HG02981 (cell line): ENCODE data around the gene ILKAP.

ENCODE experiments used
- ATAC-seq: cut with Tn5 transposase; IDR thresholded peaks from one replicate; pipeline ENCODE4 v1.9.1; 2021; ENCODE audit warnings: mild to moderate bottlenecking, moderate library complexity; ENCODE audit not compliant: unreplicated experiment

ILKAP gene

GRCh38 chr2:238166391-238167343, 36.8 kb downstream of the ILKAP start:
- no peak for ATAC-seq

DNA sequence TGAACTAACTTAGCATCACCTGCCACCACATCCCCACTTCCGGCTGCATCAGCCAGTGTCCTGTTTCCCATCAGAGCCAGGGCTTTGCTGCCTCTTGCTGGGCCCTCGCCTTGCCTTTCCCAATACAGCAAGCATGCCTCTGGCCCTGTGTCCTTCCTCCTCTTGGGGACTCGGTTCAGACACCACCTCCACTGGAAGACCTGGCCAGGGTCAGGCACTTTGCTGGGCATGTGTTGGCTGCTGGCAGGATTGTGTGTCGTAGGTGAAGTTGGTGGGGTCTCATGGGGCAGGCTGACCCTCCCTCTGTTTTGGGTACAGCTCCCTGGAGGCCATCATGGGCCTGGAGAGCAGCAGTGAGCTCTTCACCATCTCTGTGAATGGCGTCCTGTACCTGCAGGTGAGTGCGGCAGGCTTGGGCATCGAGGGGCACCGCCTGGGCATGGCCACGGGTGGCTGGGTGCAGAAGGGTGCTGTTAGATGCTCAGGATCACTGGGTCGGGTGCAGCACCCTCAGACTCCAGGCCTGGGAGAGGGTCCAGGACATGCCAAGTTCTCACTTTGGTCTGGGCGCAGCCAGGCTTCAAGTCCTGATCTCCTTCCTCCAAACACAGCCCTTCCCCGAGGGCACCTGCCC, 38.1 kb downstream of the ILKAP start:
- no peak for ATAC-seq

DNA sequence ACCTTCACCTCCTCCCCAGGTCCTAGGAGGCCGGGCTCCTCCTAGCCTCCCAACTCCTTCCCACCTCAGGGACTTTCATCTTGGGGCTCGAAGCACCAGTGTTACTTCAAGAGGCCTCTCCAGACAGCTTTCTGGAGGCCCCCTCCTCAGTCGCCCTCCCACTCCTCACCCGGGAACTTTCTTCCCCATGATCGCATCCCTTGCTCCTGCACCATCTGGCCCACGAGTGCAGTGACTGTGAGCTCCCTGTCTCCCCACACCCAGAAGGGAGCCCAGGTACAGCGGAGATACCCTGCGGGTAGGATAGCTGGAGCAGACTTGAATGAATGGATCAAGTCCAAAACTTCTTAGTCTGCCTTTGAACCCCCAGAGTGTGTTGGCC, 38.6 kb downstream of the ILKAP start:
- no peak for ATAC-seq

DNA sequence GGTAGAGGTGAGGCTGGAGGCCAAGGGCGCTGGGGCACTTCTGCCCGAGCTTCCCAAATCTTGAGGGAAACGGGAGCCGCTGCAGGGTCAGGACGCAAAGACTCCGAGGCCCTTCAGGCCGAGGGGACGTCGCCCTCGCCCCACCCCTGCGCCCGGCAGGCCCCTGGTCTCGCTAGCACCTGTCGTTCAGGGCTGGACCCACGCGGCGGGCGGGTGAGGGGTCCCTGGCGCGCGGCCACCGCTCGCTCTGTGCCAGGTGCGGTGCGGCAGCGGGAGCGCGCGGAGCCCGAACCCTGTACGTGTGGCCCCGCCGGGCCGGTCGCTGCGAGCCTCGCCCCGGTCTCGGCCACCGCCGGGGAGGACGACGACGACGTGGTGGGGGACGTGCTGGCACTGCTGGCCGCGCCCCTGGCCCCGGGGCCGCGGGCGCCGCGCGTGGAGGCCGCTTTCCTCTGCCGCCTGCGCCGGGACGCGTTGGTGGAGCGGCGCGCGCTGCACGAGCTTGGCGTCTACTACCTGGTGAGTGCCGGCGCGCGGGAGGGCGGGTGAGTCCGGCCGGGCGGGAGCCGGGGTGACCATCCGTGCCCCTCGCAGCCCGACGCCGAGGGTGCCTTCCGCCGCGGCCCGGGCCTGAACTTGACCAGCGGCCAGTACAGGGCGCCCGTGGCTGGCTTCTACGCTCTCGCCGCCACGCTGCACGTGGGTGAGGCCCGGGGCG, 39.9 kb downstream of the ILKAP start:
- no peak for ATAC-seq

DNA sequence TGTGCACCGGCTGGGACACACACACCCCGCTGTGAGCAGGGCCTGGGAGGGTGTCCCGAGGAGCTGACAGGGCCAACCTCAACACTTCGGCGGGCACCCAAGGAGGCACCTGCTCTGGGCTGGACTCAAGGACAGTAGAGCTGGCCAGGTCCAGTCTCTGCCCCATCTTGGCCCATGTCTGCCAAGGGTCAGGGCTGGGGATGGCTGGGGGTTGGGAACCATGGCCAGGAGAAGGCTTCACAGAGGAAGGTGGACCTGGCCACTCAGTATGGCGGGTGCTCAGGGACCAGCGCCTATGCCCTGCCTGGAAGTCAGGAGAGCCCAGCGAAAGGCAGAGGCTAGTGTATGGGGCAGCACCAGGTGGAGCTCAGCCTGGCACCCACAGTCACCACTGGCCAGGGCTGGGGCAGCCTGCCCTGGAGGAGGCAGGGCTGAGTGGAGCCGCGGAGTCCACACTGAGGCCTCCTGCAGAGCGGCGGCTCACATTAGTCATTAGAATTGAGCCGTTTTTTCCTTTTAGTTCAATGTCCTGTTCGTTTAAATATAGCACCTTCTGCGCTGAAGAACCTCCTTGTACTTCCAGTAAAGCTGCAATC, 40.6 kb downstream of the ILKAP start:
- ATAC-seq: no peak

GRCh38 chr2:238162251-238162845, 41.1 kb downstream of the ILKAP start:
- ATAC-seq: no peak

DNA sequence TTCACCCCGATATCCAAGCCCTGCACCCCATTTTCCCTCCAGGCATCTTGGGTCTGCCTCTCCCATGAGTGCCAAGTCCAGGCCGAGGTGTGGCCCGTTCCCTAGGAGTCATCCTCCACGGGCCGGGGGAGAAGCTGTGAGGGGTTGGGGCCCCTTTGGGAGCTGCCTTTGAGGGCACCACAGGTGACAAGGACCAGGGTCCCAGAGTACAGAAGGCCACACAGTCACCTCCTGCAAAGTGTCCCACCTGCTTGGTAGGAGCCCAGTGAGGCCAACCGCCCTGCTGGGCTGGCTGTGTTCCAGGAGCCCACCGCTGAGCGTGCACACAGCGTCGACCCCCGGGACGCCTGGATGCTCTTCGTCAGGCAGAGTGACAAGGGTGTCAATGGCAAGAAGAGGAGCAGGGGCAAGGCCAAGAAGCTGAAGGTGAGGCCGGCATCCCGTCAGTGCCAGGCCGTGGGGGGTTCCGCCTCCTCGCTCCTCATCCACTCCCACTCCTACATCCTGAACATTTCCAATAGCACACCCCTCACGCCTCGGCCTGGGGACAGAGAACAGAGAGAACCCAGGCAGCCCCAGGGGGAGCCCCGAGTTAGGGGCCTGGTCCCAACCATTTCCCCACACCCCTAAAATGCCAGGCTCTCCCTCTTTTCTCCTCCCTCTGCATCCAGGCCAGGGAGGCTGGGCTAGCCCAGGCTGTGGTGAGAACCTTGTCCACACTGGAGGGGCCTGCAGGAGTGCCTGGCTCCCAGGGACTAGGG, 42.0 kb downstream of the ILKAP start:
- ATAC-seq: no peak

DNA sequence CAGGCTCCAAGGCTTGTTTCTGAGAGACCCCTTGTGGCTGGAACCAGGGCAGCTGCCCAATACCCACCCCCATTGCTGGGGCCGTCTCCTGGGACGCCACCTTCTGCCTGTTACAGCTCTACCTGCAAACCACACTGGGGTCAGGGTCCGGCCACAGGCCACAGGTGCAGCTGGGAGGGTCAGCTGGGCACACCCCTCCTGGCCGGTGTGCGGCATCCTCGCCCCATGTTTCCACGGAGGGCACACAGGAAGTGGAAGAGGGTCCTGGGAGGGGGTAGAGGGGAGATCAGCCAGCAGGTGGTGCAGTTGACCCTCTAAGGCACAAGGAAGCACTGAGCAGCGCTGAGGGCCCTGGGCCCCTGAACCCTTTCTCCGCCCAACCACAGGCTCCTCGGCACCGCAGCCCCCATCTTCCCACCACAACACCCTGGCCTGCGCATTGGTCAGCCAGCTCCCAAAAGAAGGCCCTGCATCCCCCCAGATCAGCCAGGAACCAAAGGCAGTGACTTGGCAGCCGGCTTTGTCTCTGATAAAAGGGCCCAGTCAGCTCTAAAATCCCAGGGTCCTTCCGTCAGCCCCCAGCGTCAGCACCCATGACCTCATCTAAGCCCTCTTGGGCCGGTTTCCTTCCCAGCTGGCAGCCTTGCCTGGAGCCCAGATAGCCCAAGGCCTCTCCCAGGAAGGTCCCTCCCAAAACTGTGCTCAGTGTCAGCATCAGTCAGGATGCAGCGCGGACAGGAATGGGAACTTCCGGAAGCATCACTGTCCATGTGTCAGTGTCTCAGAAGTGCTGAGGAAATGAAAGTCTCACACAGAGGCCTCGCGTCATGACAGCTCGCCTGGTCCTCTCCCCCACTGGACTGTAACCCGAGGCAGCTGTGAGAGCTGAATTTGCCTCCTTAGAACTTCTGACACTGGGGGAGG, 43.0 kb downstream of the ILKAP start:
- ATAC-seq: no peak

GRCh38 chr2:238159661-238160205, 43.8 kb downstream of the ILKAP start:
- ATAC-seq: no peak

DNA sequence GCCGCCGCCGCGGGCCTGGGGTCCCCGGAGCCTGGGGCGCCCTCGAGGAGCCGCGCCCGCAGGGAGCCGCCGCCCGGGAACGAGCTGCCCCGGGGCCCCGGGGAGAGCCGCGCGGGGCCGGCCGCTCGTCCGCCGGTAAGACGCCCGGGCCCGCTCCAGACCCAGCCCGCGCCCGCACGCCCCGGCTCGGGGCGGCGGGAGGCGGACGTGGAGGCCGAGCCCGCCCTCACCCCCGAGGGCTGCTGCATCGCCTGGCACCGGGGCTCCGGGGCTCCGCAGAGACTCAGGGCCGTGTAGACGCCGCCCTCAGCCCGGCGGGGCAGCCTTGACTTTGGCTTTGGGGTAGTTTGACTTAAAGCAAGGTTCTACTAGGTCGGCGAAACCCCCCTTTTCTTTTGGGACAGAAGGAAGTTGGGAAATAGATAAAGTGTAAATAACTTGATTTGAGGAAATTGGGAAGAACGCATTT, 44.4 kb downstream of the ILKAP start:
- no peak for ATAC-seq

DNA sequence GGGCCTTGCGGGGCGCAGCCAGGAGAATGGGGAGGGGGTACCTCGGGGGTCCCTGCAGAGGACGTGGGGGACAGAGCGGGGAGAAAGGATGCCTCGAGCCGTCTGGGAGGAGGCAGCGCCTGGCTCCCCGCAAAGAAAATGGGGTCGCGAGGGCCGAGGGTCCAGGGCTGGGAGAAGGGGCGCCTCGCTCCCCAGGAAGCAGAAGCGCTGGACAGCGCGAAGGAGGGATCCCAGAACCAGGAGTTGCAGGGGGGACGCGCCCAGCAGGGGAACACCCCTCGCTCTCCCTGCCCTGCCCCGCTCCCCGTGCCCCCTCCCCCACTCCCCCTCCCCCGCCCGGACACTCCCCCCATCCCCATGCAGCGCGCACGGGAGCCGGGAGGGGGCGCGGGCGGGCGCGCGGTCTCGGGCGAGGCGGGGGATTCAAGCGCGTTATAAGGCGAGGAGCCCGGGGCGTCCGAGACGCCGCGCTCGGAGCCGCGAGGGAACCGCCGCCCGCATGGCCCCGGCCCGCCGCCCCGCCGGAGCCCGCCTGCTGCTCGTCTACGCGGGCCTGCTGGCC, 44.9 kb downstream of the ILKAP start, which contains the start of gene ERFE:
TSS of gene ERFE (plus strand) at position 462 of the 562 bp plus-strand sequence. CDS start at position 500, 38 bp downstream.
- ATAC-seq: no peak

GRCh38 chr2:238158018-238158508, 45.4 kb downstream of the ILKAP start:
- ATAC-seq: no peak

DNA sequence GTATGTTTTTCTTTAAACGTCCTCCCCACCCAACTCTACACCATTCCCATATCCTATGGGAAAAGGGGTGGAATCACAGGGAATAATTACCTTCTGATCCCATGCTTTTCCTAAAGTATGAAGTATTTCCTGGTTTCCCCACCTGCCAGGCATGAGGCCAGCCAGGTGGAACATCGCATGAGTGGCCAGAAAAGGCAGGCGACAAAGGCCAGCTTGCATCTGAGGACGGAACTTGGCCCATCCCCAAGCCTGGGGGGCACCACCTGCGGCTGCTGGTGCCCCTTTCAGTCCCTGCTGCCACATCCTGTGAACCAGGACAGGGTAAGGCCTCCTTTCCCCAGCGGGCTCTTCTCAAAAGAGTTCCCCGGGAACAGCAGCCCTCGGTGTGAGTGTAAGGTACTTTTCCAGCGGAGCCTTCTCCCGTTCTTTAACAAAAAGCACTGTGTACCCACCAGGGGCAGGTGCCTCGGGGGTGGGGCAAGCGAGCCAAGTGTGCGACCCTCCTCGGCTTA, 45.9 kb downstream of the ILKAP start:
- no peak for ATAC-seq

DNA sequence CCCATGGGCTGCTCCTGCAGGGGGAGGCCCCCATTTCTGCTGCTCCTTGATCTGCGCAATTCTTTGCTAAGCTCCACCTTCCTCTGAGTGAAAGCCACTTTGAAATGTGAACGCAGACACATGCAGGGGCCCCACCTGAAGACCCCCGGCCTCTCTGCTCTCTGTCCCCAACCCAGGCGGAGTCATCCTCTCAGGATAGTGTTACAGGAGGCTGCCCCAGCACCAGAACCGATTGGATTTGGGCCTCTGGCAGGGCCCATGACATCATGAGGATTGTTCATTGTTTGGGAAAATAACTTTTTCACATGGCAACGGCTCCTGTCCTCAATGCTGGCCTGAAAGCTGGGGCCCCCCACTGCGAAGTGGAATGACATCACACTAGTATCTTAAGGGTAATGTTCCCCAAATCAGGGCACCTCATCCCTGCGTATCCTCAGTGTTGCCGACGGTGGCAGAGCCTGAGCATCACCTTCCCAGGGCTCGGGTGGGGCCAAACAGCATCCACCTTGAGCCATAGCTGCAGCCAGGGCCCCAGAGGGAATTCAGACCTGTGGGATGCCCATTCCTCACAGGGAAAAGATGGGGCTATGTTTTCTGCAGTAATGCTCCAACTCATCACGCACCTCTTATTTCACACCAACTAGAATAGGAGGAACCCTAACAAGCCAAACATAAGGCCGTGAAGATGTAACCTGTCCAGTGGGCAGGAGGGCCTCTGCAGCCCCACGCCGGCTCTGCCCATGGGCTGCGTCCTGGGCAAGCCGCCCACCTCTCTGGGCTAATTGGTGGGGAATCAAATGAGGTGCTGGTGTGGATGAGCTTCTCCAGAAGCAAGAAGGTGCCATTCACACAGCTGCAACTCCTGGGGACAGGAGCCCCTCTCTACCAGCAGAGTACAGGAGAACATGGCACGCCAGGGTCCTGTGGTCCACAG, 47.5 kb downstream of the ILKAP start:
- ATAC-seq: no peak

DNA sequence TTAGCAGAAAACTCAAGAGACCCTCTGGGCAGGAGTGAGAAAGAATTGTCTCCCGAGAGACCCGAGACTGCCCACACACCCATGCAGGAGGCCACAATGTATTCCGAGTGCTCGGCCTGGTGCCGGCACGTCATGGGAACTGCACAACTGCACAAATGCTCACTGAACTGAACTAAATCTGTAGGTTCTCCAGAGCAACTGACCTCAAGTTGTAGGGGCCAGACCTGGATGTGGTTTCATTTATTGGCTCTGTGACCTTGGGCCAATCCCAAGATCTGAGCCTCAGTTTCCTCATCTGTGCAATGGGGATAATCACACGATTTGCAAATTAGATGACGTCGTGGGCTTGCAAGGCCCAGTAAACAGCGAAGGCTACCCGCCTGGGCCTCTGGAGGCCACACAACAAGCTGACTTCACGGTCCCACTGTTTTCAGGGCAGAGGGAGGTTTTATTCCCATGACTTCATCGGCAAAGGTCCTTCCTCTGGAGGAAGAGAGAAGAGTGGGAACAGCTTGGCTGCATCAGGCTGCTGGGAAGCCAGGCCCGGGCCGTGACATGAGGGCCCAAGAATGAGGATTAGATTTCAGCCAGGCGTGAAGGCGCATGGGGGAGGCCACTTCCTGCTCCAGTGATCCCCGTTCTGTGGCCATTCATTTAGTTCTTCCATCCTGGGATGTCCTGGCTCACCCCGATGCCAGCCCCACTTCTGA, 48.3 kb downstream of the ILKAP start:
- no peak for ATAC-seq

DNA sequence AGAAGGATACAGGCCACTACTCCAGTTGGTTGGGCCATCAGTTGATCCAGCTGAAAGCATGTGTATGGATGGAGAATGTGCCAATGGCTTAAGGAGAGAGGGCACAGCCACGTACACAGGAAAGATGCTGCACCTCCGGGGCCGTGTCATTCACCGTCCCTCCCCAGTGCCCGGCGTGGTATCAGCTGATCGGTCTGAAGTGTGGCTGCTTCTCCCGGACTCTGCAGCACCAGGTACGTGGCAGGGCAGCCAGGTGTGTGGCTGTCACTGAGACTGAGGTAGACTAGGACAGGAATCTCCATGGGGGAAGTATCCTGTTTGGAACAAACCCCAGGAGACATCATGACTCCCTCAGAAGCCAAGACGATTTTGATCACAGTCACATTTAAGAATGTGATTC, 48.9 kb downstream of the ILKAP start:
- ATAC-seq: no peak
